ENCODE measurements around the gene MARCHF4.

MARCHF4 gene

DNA sequence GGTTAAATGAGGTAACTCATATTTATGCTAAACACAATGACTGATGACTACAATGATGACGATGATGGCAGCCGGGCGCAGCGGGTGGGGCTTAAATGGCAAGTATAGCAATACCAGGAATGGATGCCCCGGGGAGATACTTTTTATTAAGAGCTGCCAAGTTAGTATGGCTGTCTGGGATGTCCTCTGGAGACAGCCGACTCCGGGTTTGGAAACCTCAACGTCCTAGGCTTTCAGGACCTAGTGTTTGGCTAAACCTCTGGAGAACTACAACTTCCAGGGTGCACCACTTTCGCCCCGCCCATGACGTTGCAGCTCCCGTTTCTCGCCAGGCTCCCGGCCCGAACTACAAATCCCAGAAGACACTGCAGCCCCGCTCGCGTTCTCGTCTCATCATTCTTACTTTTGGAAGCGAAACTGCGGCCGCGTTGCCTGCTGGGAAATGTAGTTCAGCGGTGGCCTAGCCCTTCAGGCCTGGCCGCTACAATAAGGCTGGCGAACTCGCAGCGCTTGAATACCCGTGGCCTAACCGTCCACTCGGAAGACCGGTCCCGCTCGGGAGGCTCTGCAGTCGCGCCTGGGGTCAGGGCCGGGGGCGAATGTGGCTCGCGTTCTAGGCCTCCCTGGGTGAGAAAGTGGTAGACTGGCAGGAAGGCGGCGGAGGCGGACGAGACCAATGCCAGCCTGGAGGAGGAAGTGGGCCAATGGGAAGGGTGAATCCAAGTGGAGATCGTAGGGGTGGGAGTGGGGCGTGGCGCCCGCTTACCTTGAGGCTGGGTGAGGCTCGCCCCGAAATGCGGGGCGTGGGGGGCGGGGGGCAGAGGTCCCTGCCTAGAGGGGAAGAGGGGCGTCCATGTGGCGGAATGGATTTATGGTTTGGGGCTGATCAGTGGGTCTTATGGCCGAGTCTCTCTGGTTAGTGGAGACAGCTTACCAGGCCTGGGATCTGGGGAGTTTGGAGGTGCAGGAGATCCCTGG lies 40.0 kb upstream of the MARCHF4 start, which contains the start of gene SMARCAL1 (continued):
- TF ChIP-seq ZNF366 (tag by site-specific recombination; conservative IDR thresholded peaks at IDR 0.05) (no peak), BCL11A (tag by site-specific recombination; IDR thresholded peaks at IDR 0.05; ENCODE audit: low read depth) (no peak), ZBTB1 (tag by site-specific recombination; IDR thresholded peaks at IDR 0.05) (no peak), ZNF23 (tag by site-specific recombination; IDR thresholded peaks at IDR 0.05; ENCODE audit: borderline replicate concordance) (no peak), ZFP69B (tag by site-specific recombination; IDR thresholded peaks at IDR 0.05) (0 out of 2 replicates have a peak, but pooled peaks have one; percentile 26), ZNF558 (tag by site-specific recombination; IDR thresholded peaks at IDR 0.05) (no peak), SCRT1 (tag by site-specific recombination; IDR thresholded peaks at IDR 0.05; ENCODE audit: borderline replicate concordance) (no peak), ZNF624 (tag by site-specific recombination; IDR thresholded peaks at IDR 0.05) (no peak), HOXC10 (CRISPR knock-in tag; IDR thresholded peaks at IDR 0.05) (no peak), KLF8 (tag by site-specific recombination; IDR thresholded peaks at IDR 0.05) (peak; percentile 77), ZNF24 (tag by site-specific recombination; IDR thresholded peaks at IDR 0.05) (peak; percentile 36; the same call in 1 of the 2 replicates), RBAK (tag by site-specific recombination; IDR thresholded peaks at IDR 0.05) (no peak)
- TF ChIP-seq, protein P1, sequence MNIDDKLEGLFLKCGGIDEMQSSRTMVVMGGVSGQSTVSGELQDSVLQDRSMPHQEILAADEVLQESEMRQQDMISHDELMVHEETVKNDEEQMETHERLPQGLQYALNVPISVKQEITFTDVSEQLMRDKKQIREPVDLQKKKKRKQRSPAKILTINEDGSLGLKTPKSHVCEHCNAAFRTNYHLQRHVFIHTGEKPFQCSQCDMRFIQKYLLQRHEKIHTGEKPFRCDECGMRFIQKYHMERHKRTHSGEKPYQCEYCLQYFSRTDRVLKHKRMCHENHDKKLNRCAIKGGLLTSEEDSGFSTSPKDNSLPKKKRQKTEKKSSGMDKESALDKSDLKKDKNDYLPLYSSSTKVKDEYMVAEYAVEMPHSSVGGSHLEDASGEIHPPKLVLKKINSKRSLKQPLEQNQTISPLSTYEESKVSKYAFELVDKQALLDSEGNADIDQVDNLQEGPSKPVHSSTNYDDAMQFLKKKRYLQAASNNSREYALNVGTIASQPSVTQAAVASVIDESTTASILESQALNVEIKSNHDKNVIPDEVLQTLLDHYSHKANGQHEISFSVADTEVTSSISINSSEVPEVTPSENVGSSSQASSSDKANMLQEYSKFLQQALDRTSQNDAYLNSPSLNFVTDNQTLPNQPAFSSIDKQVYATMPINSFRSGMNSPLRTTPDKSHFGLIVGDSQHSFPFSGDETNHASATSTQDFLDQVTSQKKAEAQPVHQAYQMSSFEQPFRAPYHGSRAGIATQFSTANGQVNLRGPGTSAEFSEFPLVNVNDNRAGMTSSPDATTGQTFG (tag by site-specific recombination; IDR thresholded peaks at IDR 0.05; ENCODE audit: borderline replicate concordance) = no peak
- TF ChIP-seq, protein P2, sequence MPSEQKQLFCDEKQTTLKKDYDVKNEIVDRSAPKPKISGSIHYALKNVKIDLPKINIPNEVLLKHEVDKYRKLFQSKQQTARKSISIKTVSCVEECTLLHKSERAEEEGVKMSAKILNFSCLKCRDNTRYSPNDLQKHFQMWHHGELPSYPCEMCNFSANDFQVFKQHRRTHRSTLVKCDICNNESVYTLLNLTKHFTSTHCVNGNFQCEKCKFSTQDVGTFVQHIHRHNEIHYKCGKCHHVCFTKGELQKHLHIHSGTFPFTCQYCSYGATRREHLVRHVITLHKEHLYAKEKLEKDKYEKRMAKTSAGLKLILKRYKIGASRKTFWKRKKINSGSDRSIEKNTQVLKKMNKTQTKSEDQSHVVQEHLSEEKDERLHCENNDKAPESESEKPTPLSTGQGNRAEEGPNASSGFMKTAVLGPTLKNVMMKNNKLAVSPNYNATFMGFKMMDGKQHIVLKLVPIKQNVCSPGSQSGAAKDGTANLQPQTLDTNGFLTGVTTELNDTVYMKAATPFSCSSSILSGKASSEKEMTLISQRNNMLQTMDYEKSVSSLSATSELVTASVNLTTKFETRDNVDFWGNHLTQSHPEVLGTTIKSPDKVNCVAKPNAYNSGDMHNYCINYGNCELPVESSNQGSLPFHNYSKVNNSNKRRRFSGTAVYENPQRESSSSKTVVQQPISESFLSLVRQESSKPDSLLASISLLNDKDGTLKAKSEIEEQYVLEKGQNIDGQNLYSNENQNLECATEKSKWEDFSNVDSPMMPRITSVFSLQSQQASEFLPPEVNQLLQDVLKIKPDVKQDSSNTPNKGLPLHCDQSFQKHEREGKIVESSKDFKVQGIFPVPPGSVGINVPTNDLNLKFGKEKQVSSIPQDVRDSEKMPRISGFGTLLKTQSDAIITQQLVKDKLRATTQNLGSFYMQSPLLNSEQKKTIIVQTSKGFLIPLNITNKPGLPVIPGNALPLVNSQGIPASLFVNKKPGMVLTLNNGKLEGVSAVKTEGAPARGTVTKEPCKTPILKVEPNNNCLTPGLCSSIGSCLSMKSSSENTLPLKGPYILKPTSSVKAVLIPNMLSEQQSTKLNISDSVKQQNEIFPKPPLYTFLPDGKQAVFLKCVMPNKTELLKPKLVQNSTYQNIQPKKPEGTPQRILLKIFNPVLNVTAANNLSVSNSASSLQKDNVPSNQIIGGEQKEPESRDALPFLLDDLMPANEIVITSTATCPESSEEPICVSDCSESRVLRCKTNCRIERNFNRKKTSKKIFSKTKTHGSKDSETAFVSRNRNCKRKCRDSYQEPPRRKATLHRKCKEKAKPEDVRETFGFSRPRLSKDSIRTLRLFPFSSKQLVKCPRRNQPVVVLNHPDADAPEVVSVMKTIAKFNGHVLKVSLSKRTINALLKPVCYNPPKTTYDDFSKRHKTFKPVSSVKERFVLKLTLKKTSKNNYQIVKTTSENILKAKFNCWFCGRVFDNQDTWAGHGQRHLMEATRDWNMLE (tag by site-specific recombination; conservative IDR thresholded peaks at IDR 0.05; ENCODE audit: low read depth) = peak; percentile 28
- TF ChIP-seq, protein P3, sequence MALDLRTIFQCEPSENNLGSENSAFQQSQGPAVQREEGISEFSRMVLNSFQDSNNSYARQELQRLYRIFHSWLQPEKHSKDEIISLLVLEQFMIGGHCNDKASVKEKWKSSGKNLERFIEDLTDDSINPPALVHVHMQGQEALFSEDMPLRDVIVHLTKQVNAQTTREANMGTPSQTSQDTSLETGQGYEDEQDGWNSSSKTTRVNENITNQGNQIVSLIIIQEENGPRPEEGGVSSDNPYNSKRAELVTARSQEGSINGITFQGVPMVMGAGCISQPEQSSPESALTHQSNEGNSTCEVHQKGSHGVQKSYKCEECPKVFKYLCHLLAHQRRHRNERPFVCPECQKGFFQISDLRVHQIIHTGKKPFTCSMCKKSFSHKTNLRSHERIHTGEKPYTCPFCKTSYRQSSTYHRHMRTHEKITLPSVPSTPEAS (tag by site-specific recombination; IDR thresholded peaks at IDR 0.05) = no peak
- TF ChIP-seq, protein P4, sequence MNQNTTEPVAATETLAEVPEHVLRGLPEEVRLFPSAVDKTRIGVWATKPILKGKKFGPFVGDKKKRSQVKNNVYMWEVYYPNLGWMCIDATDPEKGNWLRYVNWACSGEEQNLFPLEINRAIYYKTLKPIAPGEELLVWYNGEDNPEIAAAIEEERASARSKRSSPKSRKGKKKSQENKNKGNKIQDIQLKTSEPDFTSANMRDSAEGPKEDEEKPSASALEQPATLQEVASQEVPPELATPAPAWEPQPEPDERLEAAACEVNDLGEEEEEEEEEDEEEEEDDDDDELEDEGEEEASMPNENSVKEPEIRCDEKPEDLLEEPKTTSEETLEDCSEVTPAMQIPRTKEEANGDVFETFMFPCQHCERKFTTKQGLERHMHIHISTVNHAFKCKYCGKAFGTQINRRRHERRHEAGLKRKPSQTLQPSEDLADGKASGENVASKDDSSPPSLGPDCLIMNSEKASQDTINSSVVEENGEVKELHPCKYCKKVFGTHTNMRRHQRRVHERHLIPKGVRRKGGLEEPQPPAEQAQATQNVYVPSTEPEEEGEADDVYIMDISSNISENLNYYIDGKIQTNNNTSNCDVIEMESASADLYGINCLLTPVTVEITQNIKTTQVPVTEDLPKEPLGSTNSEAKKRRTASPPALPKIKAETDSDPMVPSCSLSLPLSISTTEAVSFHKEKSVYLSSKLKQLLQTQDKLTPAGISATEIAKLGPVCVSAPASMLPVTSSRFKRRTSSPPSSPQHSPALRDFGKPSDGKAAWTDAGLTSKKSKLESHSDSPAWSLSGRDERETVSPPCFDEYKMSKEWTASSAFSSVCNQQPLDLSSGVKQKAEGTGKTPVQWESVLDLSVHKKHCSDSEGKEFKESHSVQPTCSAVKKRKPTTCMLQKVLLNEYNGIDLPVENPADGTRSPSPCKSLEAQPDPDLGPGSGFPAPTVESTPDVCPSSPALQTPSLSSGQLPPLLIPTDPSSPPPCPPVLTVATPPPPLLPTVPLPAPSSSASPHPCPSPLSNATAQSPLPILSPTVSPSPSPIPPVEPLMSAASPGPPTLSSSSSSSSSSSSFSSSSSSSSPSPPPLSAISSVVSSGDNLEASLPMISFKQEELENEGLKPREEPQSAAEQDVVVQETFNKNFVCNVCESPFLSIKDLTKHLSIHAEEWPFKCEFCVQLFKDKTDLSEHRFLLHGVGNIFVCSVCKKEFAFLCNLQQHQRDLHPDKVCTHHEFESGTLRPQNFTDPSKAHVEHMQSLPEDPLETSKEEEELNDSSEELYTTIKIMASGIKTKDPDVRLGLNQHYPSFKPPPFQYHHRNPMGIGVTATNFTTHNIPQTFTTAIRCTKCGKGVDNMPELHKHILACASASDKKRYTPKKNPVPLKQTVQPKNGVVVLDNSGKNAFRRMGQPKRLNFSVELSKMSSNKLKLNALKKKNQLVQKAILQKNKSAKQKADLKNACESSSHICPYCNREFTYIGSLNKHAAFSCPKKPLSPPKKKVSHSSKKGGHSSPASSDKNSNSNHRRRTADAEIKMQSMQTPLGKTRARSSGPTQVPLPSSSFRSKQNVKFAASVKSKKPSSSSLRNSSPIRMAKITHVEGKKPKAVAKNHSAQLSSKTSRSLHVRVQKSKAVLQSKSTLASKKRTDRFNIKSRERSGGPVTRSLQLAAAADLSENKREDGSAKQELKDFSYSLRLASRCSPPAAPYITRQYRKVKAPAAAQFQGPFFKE (tag by site-specific recombination; IDR thresholded peaks at IDR 0.05; ENCODE audit: borderline replicate concordance) = no peak
- TF ChIP-seq, protein P5, sequence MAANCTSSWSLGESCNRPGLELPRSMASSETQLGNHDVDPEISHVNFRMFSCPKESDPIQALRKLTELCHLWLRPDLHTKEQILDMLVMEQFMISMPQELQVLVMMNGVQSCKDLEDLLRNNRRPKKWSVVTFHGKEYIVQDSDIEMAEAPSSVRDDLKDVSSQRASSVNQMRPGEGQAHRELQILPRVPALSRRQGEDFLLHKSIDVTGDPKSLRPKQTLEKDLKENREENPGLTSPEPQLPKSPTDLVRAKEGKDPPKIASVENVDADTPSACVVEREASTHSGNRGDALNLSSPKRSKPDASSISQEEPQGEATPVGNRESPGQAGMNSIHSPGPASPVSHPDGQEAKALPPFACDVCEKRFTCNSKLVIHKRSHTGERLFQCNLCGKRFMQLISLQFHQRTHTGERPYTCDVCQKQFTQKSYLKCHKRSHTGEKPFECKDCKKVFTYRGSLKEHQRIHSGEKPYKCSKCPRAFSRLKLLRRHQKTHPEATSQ (tag by site-specific recombination; IDR thresholded peaks at IDR 0.05) = no peak
- TF ChIP-seq, protein P6, sequence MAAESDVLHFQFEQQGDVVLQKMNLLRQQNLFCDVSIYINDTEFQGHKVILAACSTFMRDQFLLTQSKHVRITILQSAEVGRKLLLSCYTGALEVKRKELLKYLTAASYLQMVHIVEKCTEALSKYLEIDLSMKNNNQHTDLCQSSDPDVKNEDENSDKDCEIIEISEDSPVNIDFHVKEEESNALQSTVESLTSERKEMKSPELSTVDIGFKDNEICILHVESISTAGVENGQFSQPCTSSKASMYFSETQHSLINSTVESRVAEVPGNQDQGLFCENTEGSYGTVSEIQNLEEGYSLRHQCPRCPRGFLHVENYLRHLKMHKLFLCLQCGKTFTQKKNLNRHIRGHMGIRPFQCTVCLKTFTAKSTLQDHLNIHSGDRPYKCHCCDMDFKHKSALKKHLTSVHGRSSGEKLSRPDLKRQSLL (tag by site-specific recombination; IDR thresholded peaks at IDR 0.05) = peak; percentile 26
